ENCODE measurements around the gene LINC00305. TPM values are rescaled to one million over a fixed set of nuclear protein-coding genes. Genes with fewer than 3 reads are reported as not detected.

Gene LINC00305
- total RNA-seq (2014; rRNA removed; shearing (Covaris generic); ENCODE audit: low replicate concordance): 5.1 and 11.2 TPM in 2 replicates

DNA sequence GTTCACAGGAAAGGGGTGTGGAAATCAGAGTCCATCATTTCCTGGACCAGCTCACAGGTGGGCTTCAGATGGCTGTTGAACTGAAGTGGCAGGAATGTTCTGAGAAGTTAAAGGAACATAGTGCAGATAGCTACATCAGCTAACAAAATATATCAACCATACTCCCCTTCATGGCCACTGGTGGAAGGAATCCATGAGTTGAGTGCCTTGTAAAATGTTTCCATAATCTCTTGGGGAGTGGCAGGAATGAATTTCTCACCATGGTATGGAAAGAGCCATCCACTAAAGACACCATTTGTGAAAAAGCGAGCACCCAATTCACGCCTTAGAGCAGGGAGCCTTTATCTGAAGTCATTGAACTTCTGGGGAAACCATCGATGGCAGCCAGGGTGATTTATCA is at the start of gene LINC00305:
Gene LINC00305 (minus strand): TSS at position 101 of the 400 bp plus-strand sequence.
- no peak within 1 kb of the TSS for H3K27ac ChIP-seq (ENCODE audit: low read length)
- no peaks in the 10 kb centered on the region for H3K4me1 ChIP-seq (ENCODE audit: low read length)
- no peak within 1 kb of the TSS for H3K4me3 ChIP-seq (ENCODE audit: low read length)
- no peak within 1 kb of the TSS for H2AFZ ChIP-seq (ENCODE audit: low read length)
- DNase-seq: no peak
- no peaks in the 10 kb centered on the region for H3K9me2 ChIP-seq (replicated peaks; ENCODE audit: insufficient read depth, low read length)
- no peaks in the 10 kb centered on the region for H3K9me3 ChIP-seq (ENCODE audit: low read length)
- H3K9ac ChIP-seq (ENCODE audit: low read length): no peak within 1 kb of the TSS
- no peaks in the 10 kb centered on the region for H4K20me1 ChIP-seq (ENCODE audit: insufficient read depth, low read depth, low read length)
- H3K27me3 ChIP-seq (ENCODE audit: low read length): no peaks in the 10 kb centered on the region
- no peaks in the 10 kb centered on the region for H3K36me3 ChIP-seq (ENCODE audit: insufficient read depth, low read length)
- H3K4me2 ChIP-seq (ENCODE audit: low read depth, low read length, poor library complexity, severe bottlenecking): no peak within 1 kb of the TSS
- H3K79me2 ChIP-seq (ENCODE audit: low read length): no peaks in the 10 kb centered on the region

- Histone ChIP-seq H3K4me3 (ENCODE audit: low read length) (no peak overlapping the region), H3K9ac (ENCODE audit: low read length) (no peak overlapping the region), H2AFZ (ENCODE audit: low read length) (no peak overlapping the region), H3K4me2 (ENCODE audit: low read depth, low read length, poor library complexity, severe bottlenecking) (no peak overlapping the region), H3K36me3 (ENCODE audit: insufficient read depth, low read length) (no peaks in the 10 kb centered on the region), H4K20me1 (ENCODE audit: insufficient read depth, low read depth, low read length) (no peaks in the 10 kb centered on the region), H3K27ac (ENCODE audit: low read length) (no peak overlapping the region), H3K9me3 (ENCODE audit: low read length) (no peaks in the 10 kb centered on the region), H3K27me3 (ENCODE audit: low read length) (no peaks in the 10 kb centered on the region), H3K4me1 (ENCODE audit: low read length) (peaks cover 8% of the 10 kb centered on the region), H3K9me2 (replicated peaks; ENCODE audit: insufficient read depth, low read length) (no peaks in the 10 kb centered on the region), H3K79me2 (ENCODE audit: low read length) (no peaks in the 10 kb centered on the region)
- DNase-seq: no peak
Observed at GRCh38 chr18:64191069-64191468, 42.2 kb upstream of the LINC00305 start.

DNA sequence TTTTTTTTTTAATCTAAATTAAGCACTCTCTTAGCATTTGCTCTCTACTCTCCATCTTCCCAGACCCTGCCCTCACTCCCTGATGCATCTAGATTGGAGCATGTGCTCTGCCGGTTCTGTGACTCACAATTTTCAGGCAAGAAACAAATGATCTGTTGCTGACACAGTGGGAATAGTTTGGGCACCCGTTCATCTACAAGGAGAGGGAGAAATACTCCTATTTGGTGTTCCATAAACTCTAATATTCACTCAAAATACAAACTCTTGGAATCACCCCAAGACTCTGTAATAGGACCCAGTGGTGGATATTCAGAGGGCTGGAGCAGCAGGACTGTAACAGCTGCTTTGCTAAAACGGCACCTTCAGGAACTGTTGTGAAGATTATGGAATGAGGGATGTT is 37.1 kb upstream of the LINC00305 start:
- H3K4me1 ChIP-seq (ENCODE audit: low read length): no peaks in the 10 kb centered on the region
- H3K9ac ChIP-seq (ENCODE audit: low read length): no peak overlapping the region
- no peak overlapping the region for H3K4me3 ChIP-seq (ENCODE audit: low read length)
- no peaks in the 10 kb centered on the region for H3K9me2 ChIP-seq (replicated peaks; ENCODE audit: insufficient read depth, low read length)
- no peaks in the 10 kb centered on the region for H3K36me3 ChIP-seq (ENCODE audit: insufficient read depth, low read length)
- H3K79me2 ChIP-seq (ENCODE audit: low read length): no peaks in the 10 kb centered on the region
- H3K27me3 ChIP-seq (ENCODE audit: low read length): no peaks in the 10 kb centered on the region
- H4K20me1 ChIP-seq (ENCODE audit: insufficient read depth, low read depth, low read length): no peaks in the 10 kb centered on the region
- H3K9me3 ChIP-seq (ENCODE audit: low read length): no peaks in the 10 kb centered on the region
- no peak overlapping the region for H3K4me2 ChIP-seq (ENCODE audit: low read depth, low read length, poor library complexity, severe bottlenecking)
- H2AFZ ChIP-seq (ENCODE audit: low read length): no peak overlapping the region
- no peak for DNase-seq
- no peak overlapping the region for H3K27ac ChIP-seq (ENCODE audit: low read length)

DNA sequence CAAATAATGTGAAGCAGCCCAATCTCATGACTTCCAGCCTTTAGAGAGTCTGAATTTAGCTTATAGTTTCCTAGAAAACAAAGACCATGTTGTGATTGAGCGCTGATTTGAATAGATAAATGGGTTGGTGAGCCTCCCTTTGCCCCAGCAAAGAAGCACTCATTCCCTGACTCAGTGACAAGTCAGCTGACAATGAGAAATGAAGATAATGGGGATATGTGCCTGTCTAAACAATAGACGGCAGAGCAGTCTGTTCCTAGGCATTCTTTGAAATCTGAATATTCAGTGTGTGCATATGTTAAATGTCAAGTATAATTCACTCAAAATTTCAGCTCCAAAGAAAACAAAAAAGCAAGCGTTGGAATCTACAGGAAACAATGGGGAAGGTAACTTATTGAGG is 34.8 kb upstream of the LINC00305 start:
- no peaks in the 10 kb centered on the region for H3K4me1 ChIP-seq (ENCODE audit: low read length)
- no peak overlapping the region for H2AFZ ChIP-seq (ENCODE audit: low read length)
- H3K27ac ChIP-seq (ENCODE audit: low read length): no peak overlapping the region
- no peaks in the 10 kb centered on the region for H3K36me3 ChIP-seq (ENCODE audit: insufficient read depth, low read length)
- H3K27me3 ChIP-seq (ENCODE audit: low read length): no peaks in the 10 kb centered on the region
- H3K9ac ChIP-seq (ENCODE audit: low read length): no peak overlapping the region
- H3K9me2 ChIP-seq (replicated peaks; ENCODE audit: insufficient read depth, low read length): no peaks in the 10 kb centered on the region
- no peak for DNase-seq
- H3K4me3 ChIP-seq (ENCODE audit: low read length): no peak overlapping the region
- H3K79me2 ChIP-seq (ENCODE audit: low read length): no peaks in the 10 kb centered on the region
- H4K20me1 ChIP-seq (ENCODE audit: insufficient read depth, low read depth, low read length): no peaks in the 10 kb centered on the region
- H3K9me3 ChIP-seq (ENCODE audit: low read length): no peaks in the 10 kb centered on the region
- no peak overlapping the region for H3K4me2 ChIP-seq (ENCODE audit: low read depth, low read length, poor library complexity, severe bottlenecking)

GRCh38 chr18:64180617-64181016 is 31.7 kb upstream of the LINC00305 start:
- Histone ChIP-seq H2AFZ (ENCODE audit: low read length) (no peak overlapping the region), H3K79me2 (ENCODE audit: low read length) (no peaks in the 10 kb centered on the region), H3K4me3 (ENCODE audit: low read length) (no peak overlapping the region), H3K4me2 (ENCODE audit: low read depth, low read length, poor library complexity, severe bottlenecking) (no peak overlapping the region), H3K27ac (ENCODE audit: low read length) (no peak overlapping the region), H3K9ac (ENCODE audit: low read length) (no peak overlapping the region), H4K20me1 (ENCODE audit: insufficient read depth, low read depth, low read length) (no peaks in the 10 kb centered on the region), H3K9me2 (replicated peaks; ENCODE audit: insufficient read depth, low read length) (no peaks in the 10 kb centered on the region), H3K36me3 (ENCODE audit: insufficient read depth, low read length) (no peaks in the 10 kb centered on the region), H3K27me3 (ENCODE audit: low read length) (no peaks in the 10 kb centered on the region), H3K4me1 (ENCODE audit: low read length) (peaks cover 2% of the 10 kb centered on the region), H3K9me3 (ENCODE audit: low read length) (no peaks in the 10 kb centered on the region)
- no peak for DNase-seq

GRCh38 chr18:64180171-64180570 is 31.3 kb upstream of the LINC00305 start:
- H3K9me3 ChIP-seq (ENCODE audit: low read length): no peaks in the 10 kb centered on the region
- peaks cover 5% of the 10 kb centered on the region for H3K4me1 ChIP-seq (ENCODE audit: low read length)
- H3K79me2 ChIP-seq (ENCODE audit: low read length): no peaks in the 10 kb centered on the region
- no peak overlapping the region for H3K4me3 ChIP-seq (ENCODE audit: low read length)
- H3K9ac ChIP-seq (ENCODE audit: low read length): no peak overlapping the region
- H3K27ac ChIP-seq (ENCODE audit: low read length): no peak overlapping the region
- H3K9me2 ChIP-seq (replicated peaks; ENCODE audit: insufficient read depth, low read length): peaks cover 2% of the 10 kb centered on the region; the same call in 1 of the 2 replicates
- H3K27me3 ChIP-seq (ENCODE audit: low read length): no peaks in the 10 kb centered on the region
- no peak overlapping the region for H2AFZ ChIP-seq (ENCODE audit: low read length)
- no peak for DNase-seq
- no peaks in the 10 kb centered on the region for H4K20me1 ChIP-seq (ENCODE audit: insufficient read depth, low read depth, low read length)
- no peak overlapping the region for H3K4me2 ChIP-seq (ENCODE audit: low read depth, low read length, poor library complexity, severe bottlenecking)
- H3K36me3 ChIP-seq (ENCODE audit: insufficient read depth, low read length): no peaks in the 10 kb centered on the region

DNA sequence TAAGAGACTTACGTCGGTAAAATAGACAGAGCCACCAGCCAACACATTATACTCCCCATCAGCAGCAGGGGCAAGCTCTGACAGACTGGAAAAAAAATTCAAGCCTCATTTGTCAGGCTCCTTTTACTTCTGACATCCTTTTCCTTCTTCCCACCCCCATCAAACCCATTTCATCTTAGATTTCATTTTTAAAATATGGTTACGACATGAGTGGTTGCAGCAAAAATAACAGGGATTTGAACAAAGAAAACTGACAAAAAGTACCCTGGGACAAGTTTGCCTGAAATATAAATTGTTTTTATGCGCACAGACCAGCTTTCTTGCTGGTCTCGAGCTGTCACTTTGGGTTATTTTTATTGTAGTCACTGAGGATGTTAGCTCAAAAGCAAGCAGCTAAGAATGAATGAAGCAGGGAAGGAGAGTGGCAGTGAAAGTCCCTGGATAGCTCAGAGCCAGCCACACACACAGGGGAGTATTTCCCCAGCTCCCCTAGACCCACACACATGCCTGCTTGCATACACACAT is 30.7 kb upstream of the LINC00305 start:
- no peak for DNase-seq
- no peak overlapping the region for H3K27ac ChIP-seq (ENCODE audit: low read length)
- no peak overlapping the region for H3K4me3 ChIP-seq (ENCODE audit: low read length)
- H3K9me2 ChIP-seq (replicated peaks; ENCODE audit: insufficient read depth, low read length): peaks cover 4% of the 10 kb centered on the region; the same call in 1 of the 2 replicates
- no peak overlapping the region for H2AFZ ChIP-seq (ENCODE audit: low read length)
- no peaks in the 10 kb centered on the region for H4K20me1 ChIP-seq (ENCODE audit: insufficient read depth, low read depth, low read length)
- H3K9ac ChIP-seq (ENCODE audit: low read length): no peak overlapping the region
- no peak overlapping the region for H3K4me2 ChIP-seq (ENCODE audit: low read depth, low read length, poor library complexity, severe bottlenecking)
- H3K79me2 ChIP-seq (ENCODE audit: low read length): no peaks in the 10 kb centered on the region
- H3K27me3 ChIP-seq (ENCODE audit: low read length): 0 out of 2 replicates have a peak, but pooled peaks cover 3% of the 10 kb centered on the region
- H3K4me1 ChIP-seq (ENCODE audit: low read length): peaks cover 5% of the 10 kb centered on the region
- H3K9me3 ChIP-seq (ENCODE audit: low read length): no peaks in the 10 kb centered on the region
- H3K36me3 ChIP-seq (ENCODE audit: insufficient read depth, low read length): no peaks in the 10 kb centered on the region

GRCh38 chr18:64178860-64179259 is 30.0 kb upstream of the LINC00305 start:
- no peaks in the 10 kb centered on the region for H3K9me3 ChIP-seq (ENCODE audit: low read length)
- DNase-seq: no peak
- H2AFZ ChIP-seq (ENCODE audit: low read length): no peak overlapping the region
- peaks cover 4% of the 10 kb centered on the region; the same call in 1 of the 2 replicates for H3K9me2 ChIP-seq (replicated peaks; ENCODE audit: insufficient read depth, low read length)
- H4K20me1 ChIP-seq (ENCODE audit: insufficient read depth, low read depth, low read length): no peaks in the 10 kb centered on the region
- no peaks in the 10 kb centered on the region for H3K79me2 ChIP-seq (ENCODE audit: low read length)
- H3K4me2 ChIP-seq (ENCODE audit: low read depth, low read length, poor library complexity, severe bottlenecking): no peak overlapping the region
- H3K4me3 ChIP-seq (ENCODE audit: low read length): no peak overlapping the region
- peaks cover 5% of the 10 kb centered on the region for H3K4me1 ChIP-seq (ENCODE audit: low read length)
- H3K36me3 ChIP-seq (ENCODE audit: insufficient read depth, low read length): no peaks in the 10 kb centered on the region
- no peak overlapping the region for H3K9ac ChIP-seq (ENCODE audit: low read length)
- H3K27me3 ChIP-seq (ENCODE audit: low read length): 0 out of 2 replicates have a peak, but pooled peaks cover 3% of the 10 kb centered on the region
- H3K27ac ChIP-seq (ENCODE audit: low read length): no peak overlapping the region

All from Karpas-422 (cell line).